Ectodermal cell (in vitro differentiated cells): ENCODE measurements around the gene TSR1.
A peak's percentile ranks its signal among the peaks of the same experiment; 100 is the strongest.
"Not testable (repeated sequence)": the region's sequence is repeated elsewhere in the genome, so short reads cannot be mapped to it uniquely, and the experiment has no call there.

ENCODE experiments used
- H3K27ac ChIP-seq: 2 replicates; pipeline ENCODE4 v1.7.0; 2013; ENCODE audit warnings: mild to moderate bottlenecking, low read depth, low read length; ENCODE audit not compliant: insufficient read depth, poor library complexity, severe bottlenecking
- H3K27me3 ChIP-seq: 2 replicates; pipeline ENCODE4 v1.7.0; 2013; ENCODE audit warnings: mild to moderate bottlenecking, low read length; ENCODE audit not compliant: insufficient read depth, control insufficient read depth, poor library complexity, severe bottlenecking
- H3K36me3 ChIP-seq: one replicate; pipeline ENCODE4 v1.7.0; 2013; ENCODE audit warnings: low read length; ENCODE audit not compliant: control insufficient read depth, insufficient read depth
- H3K4me1 ChIP-seq: one replicate; pipeline ENCODE4 v1.7.0; 2013; ENCODE audit warnings: low read length; ENCODE audit not compliant: control insufficient read depth, insufficient read depth
- H3K4me3 ChIP-seq: 2 replicates; pipeline ENCODE4 v1.7.0; 2013; ENCODE audit warnings: low read depth, low read length, control low read depth; ENCODE audit not compliant: insufficient read depth
- H3K9me3 ChIP-seq: 2 replicates; pipeline ENCODE4 v1.7.0; 2013; ENCODE audit warnings: mild to moderate bottlenecking, low read length, moderate library complexity; ENCODE audit not compliant: control insufficient read depth
- WGBS, 2 experiments: methylation state at CpG; one replicate each; pipeline ENCODE4 v1.1.7; 2013; ENCODE audit warnings: missing lambda C conversion rate in 2 of 2; 5-methylcytosine and 5-hydroxymethylcytosine counted together

The TSR1 gene

DNA sequence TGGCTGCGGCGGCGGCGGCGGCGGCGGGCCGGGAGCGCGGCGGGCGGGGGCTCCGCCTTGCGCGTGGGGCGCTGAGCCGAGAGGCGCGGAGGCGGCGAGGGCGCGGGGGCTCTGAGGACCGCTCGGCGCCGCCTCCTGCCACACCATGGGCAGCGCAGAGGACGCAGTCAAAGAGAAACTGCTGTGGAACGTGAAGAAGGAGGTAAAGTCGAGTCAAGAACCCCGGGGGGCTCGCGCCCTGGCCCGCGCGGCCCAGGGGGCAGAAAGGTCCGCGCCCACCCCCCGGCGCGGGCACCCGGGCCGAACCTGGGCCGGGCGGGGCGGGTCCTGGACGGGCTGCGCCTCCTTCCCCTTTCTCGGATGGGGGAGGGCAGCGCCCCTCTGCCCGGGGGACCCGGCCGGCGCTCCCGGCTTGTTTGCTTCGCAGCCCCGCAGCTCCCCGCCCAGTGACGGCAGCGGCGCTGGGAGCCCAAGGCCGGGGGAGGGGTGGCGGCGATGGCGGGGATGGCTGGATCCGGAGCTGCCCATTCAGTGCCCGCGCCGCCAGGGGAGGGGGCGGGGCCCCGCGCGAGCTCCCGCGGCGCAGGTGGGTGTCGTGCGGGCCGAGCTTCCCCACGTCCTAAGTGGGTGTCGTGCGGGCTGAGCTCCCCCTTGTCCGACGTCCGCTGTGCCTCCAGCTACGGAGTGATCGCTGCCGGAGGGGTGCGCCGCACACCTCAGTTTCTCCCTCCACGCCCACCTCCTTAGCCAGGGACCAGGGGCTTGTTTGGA is 1.5 kb upstream of the TSR1 start:
- Histone ChIP-seq H3K4me3 (peak overlapping the region; percentile 99), H3K27me3 (no peaks in the 10 kb centered on the region), H3K9me3 (no peaks in the 10 kb centered on the region), H3K36me3 (peaks cover 25% of the 10 kb centered on the region), H3K27ac (no peak overlapping the region), H3K4me1 (peaks cover 7% of the 10 kb centered on the region)
- 0 to 1% methylated on average over 92 of the region's 92 CpGs for WGBS, 2 experiments

DNA sequence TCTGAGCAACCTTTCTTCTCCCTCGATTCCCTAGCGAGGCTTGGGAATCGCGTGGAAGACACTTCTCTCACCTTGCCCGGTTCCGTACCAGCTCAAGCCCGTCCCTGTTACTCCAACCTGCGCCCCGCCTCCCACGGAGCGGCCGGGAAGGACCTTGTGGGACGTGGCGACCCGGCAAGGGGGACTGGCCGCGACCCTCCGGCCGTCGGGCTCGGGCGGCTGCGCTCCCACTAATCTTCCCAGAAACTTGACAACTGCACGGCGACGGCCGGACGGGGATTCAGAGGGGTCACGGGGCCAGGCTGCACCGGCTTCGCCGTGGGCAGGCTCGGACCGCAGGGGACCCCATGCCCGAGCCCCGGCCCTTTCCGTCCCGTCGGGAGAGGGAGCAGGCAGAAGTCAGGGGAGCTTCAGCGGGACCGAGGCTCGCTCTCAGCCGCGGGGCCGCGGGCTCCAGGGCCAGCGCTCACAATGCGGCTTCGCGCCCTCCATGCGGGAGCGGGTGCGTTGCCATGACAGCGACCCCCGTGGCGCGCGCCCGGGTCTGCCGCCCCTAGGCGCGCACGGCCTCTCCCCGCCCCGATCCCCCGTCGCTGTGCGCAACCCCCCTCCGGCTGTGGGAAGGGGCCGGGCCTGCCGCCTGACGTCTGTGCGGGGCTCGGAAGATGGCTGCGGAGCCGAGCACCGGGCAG is 741 bp upstream of the TSR1 start, which contains the start of gene SGSM2:
Gene SGSM2, plus strand, starts transcription at position 650 of the 692 bp plus-strand sequence. CDS start 188 bp downstream, outside the sequence.
- H3K4me1 ChIP-seq: peaks cover 7% of the 10 kb centered on the region
- peak within 1 kb of the TSS; percentile 99 for H3K4me3 ChIP-seq
- no peaks in the 10 kb centered on the region for H3K9me3 ChIP-seq
- no peaks in the 10 kb centered on the region for H3K27me3 ChIP-seq
- peak within 1 kb of the TSS; percentile 79 for H3K27ac ChIP-seq
- WGBS, 2 experiments: 1% methylated on average over 77 of the region's 77 CpGs
- H3K36me3 ChIP-seq: peaks cover 28% of the 10 kb centered on the region

DNA sequence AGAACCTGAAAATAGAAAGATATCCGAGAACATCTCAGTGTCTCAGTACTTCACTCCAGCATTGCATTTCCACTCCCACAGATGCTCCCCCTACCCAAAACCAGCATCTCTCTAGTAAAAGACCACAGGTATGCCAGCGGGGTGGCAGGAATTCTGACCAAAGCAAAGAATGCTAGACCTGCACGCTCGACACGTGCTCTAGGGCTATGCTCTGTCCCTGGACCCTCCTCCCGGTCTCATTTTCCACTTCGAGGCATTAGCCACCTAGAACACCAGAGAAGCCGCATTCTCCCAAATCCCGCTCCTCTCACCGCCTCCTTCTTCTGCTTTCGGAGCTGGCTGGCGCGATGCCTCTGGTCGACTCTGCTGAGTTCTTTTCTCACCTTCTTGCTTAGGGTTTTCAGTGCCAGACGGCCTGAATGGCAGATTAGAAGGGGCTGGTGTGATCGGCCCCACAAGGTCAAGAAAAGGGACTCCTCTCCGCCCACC is 487 bp downstream of the TSR1 start:
- peak overlapping the region; percentile 99 for H3K4me3 ChIP-seq
- peaks cover 7% of the 10 kb centered on the region for H3K4me1 ChIP-seq
- H3K9me3 ChIP-seq: no peaks in the 10 kb centered on the region
- no peak overlapping the region for H3K27ac ChIP-seq
- no peaks in the 10 kb centered on the region for H3K27me3 ChIP-seq
- 3 to 4% methylated on average over 17 of the region's 17 CpGs for WGBS, 2 experiments
- H3K36me3 ChIP-seq: peaks cover 40% of the 10 kb centered on the region

DNA sequence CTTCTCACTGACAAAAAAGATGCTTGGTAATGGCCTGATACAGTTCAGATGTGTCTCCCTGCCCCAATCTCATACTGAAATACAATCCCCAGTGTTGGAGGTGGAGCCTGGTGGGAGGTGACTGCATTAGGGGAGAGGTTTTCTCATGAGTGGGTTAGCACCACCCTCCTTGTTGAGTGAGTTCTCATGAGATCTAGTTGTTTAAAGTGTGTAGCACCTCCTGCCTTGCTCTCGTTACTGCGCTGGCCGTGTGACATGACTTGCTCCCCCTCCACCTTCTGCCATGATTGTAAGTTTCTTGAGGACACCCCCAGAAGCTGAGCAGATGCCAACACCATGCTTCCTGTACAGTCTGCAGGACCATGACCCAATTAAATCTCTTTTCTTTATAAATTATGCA is 5.0 kb downstream of the TSR1 start:
- Histone ChIP-seq H3K27me3 (no peaks in the 10 kb centered on the region), H3K4me3 (no peak overlapping the region), H3K4me1 (peaks cover 7% of the 10 kb centered on the region), H3K9me3 (no peaks in the 10 kb centered on the region), H3K27ac (no peak overlapping the region), H3K36me3 (peaks cover 63% of the 10 kb centered on the region)
- WGBS, 2 experiments: 79 to 84% methylated on average over 3 of the region's 3 CpGs

DNA sequence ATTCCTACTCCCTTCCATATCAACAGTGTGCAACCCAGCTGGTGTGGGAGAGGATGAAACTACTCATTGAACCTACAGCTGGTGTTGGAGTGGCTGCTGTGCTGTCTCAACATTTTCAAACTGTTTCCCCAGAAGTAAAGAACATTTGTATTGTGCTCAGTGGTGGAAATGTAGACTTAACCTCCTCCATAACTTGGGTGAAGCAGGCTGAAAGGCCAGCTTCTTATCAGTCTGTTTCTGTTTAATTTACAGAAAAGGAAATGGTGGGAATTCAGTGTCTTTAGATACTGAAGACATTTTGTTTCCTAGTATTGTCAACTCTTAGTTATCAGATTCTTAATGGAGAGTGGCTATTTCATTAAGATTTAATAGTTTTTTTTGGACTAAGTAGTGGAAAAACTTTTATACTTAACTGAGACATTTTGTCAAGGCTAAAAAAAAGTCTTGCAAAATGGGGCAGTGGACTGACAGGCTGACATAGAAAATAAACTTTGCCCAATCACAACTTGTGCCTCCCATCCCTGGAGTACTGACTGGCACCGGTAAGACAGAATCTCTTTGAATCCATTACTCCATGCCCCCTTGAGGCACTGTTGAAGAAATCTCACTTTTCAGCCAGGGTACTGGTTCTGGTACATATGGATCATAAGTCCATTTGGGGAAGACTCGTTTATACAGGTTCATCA is 12.5 kb downstream of the TSR1 start:
- Histone ChIP-seq H3K36me3 (peaks cover 40% of the 10 kb centered on the region), H3K27ac (no peak overlapping the region), H3K27me3 (no peaks in the 10 kb centered on the region), H3K4me3 (no peak overlapping the region), H3K4me1 (no peaks in the 10 kb centered on the region), H3K9me3 (no peaks in the 10 kb centered on the region)
- 90 to 93% methylated on average over 2 of the region's 2 CpGs for WGBS, 2 experiments

DNA sequence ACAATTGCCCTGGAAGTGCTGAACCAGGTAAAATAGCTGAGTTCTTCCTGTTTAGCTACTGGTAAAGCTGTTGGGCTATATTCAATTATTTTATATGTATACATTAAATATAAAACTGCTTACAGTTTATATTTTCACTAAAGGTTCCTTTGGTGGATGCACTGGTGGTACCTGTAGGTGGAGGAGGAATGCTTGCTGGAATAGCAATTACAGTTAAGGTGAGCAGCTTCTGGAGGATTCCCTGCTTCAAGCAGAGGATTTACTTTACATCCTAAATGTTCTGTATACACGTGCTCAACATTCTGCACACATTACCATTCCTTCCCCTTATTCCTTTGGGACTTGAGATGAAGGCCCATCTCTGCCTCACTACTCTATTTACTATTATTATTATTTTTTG is 14.9 kb downstream of the TSR1 start:
- Histone ChIP-seq H3K9me3 (no peaks in the 10 kb centered on the region), H3K4me1 (no peaks in the 10 kb centered on the region), H3K27ac (no peak overlapping the region), H3K27me3 (no peaks in the 10 kb centered on the region), H3K4me3 (no peak overlapping the region), H3K36me3 (peaks cover 38% of the 10 kb centered on the region)
- 88 to 89% methylated on average over 1 of the region's 1 CpG for WGBS, 2 experiments

DNA sequence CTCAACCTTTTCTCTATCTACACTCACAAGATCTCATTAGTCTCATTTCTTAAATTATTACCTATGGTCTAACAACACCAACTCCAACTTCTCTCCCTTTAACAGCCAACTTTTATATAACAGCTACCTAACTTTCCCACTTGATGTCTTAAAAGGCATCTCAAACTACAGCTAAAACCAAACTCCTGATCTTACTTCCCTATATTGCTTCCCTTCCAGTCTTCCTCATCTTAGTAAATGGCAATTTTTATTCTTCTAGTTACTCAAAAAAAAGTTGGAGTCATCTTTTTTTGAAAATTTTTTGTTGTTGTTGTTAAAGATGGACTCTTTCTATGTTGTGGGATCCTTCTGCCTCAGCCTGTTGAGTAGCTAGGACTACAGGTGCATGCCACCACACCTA is 17.2 kb downstream of the TSR1 start:
- H3K9me3 ChIP-seq: no peaks in the 10 kb centered on the region
- H3K36me3 ChIP-seq: peaks cover 15% of the 10 kb centered on the region
- H3K4me3 ChIP-seq: no peak overlapping the region
- H3K4me1 ChIP-seq: no peaks in the 10 kb centered on the region
- no peak overlapping the region for H3K27ac ChIP-seq
- H3K27me3 ChIP-seq: no peaks in the 10 kb centered on the region

DNA sequence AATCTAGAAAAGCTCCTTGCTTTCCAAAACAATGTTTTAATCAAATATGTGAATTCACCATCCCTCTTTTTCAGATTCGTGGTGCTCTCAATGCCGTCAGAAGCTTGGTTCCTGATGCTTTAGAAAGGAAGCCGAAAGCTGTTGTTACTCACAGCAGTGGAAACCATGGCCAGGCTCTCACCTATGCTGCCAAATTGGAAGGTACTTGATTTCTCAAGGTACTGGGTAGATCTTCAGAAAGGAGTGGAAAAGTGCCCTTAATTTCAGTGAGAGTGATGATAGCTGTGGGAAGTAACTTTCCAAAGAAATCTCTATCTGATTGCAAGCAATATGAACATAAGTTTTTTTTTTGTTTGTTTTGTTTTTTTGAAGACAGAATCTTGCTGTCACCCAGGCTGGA is 18.5 kb downstream of the TSR1 start:
- 93 to 95% methylated on average over 3 of the region's 3 CpGs for WGBS, 2 experiments
- Histone ChIP-seq H3K36me3 (peaks cover 2% of the 10 kb centered on the region), H3K27ac (no peak overlapping the region), H3K27me3 (no peaks in the 10 kb centered on the region), H3K9me3 (no peaks in the 10 kb centered on the region), H3K4me3 (no peak overlapping the region), H3K4me1 (no peaks in the 10 kb centered on the region)

DNA sequence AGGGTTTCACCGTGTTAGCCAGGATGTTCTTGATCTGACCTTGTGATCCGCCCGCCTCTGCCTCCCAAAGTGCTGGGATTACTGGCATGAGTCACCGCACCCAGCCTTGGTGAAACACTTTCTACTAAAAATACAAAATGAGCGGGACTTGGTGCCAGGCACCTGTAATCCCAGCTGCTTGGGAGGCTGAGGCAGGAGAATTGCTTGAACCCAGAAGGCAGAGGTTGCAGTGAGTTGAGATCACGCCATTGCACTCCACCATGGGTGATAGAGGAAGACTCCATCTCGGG is 19.4 kb downstream of the TSR1 start:
- H3K4me1 ChIP-seq, H3K4me3 ChIP-seq, H3K36me3 ChIP-seq, H3K27me3 ChIP-seq, H3K27ac ChIP-seq, H3K9me3 ChIP-seq: not testable (repeated sequence)
- 91 to 93% methylated on average over 7 of the region's 7 CpGs for WGBS, 2 experiments

DNA sequence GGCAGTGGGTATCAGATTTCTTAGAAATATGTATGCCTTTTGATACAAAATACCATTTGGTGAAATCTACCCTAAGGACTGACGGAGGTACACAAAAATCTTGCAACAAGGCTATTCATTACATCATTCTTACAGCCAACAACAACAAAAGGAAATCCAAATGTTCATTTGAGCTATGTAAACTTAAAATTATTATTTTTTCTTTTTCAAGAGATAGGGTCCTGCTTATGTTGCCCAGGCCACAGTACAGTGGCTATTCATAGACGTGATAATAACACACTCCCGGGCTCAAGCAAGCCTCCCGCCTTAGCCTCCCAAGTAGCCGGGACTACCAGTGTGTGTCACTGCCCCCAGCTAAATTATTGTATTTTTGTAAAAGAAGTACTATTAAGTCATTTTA is 23.5 kb downstream of the TSR1 start:
- H3K27me3 ChIP-seq: no peaks in the 10 kb centered on the region
- H3K27ac ChIP-seq: no peak overlapping the region
- no peaks in the 10 kb centered on the region for H3K36me3 ChIP-seq
- H3K9me3 ChIP-seq: no peaks in the 10 kb centered on the region
- H3K4me1 ChIP-seq: no peaks in the 10 kb centered on the region
- 95 to 97% methylated on average over 5 of the region's 5 CpGs for WGBS, 2 experiments
- no peak overlapping the region for H3K4me3 ChIP-seq
